K562 (cell line): ENCODE data around the gene UBR7. TPM values are rescaled to one million over a fixed set of nuclear protein-coding genes. Genes with fewer than 3 reads are reported as not detected.

Experiments
- ATF2 ChIP-seq: sonication (generic); formaldehyde crosslinking; IDR thresholded peaks from 2 replicates; pipeline ENCODE4 v1.8.1; 2022; ENCODE audit warnings: missing genetic modification reagents
- CAMTA2 ChIP-seq: fragments of 250-450 bp; sonication (Bioruptor Pico); conservative IDR thresholded peaks from 2 replicates; pipeline ENCODE4 v1.5.1; 2022
- CBFA2T2 ChIP-seq: fragments of 450-650 bp; conservative IDR thresholded peaks from 2 replicates; pipeline ENCODE4 v1.6.1; 2017; ENCODE audit warnings: mild to moderate bottlenecking
- CCAR2 ChIP-seq: fragments of 200-400 bp; formaldehyde crosslinking; IDR thresholded peaks from 2 replicates; pipeline ENCODE4 v1.6.1; 2017; ENCODE audit warnings: mild to moderate bottlenecking, low read depth, low read length
- CSDE1 ChIP-seq, 2 experiments: fragments of 450-650 bp; IDR thresholded peaks; 2 replicates each; pipeline ENCODE4 v1.6.1; 2016; ENCODE audit warnings: mild to moderate bottlenecking in 1 of 2
- FOXP1 ChIP-seq: sonication (generic); formaldehyde crosslinking; IDR thresholded peaks from 2 replicates; pipeline ENCODE4 v1.8.0; 2022; ENCODE audit warnings: mild to moderate bottlenecking, missing genetic modification reagents
- GATAD2A ChIP-seq: fragments of 450-650 bp; IDR thresholded peaks from 2 replicates; pipeline ENCODE4 v1.6.1; 2017
- HMG20B ChIP-seq: fragments of 250-450 bp; sonication (Bioruptor Pico); IDR thresholded peaks from 2 replicates; pipeline ENCODE4 v1.5.0; 2021; ENCODE audit warnings: mild to moderate bottlenecking
- IRF9 ChIP-seq: fragments of 450-650 bp; IDR thresholded peaks from 2 replicates; pipeline ENCODE4 v1.6.1; 2016; ENCODE audit warnings: missing biosample characterization, missing genetic modification characterization
- KLF10 ChIP-seq: fragments of 250-450 bp; sonication (Bioruptor Pico); IDR thresholded peaks from 2 replicates; pipeline ENCODE4 v1.6.1; 2021; ENCODE audit warnings: matching md5 sums
- PBX2 ChIP-seq, 2 experiments: IDR thresholded peaks in 1 of 2; conservative IDR thresholded peaks in 1 of 2; 2 replicates each; pipeline ENCODE4 v1.6.1; 2016; ENCODE audit warnings: low read depth in 2 of 2, mild to moderate bottlenecking in 1 of 2, missing compliant biosample characterization in 1 of 2, missing genetic modification characterization in 1 of 2, moderate library complexity in 1 of 2
- RHOXF2B ChIP-seq: fragments of 250-450 bp; sonication (Bioruptor Pico); conservative IDR thresholded peaks from 2 replicates; pipeline ENCODE4 v1.5.1; 2021
- SP2 ChIP-seq: IDR thresholded peaks from 2 replicates; pipeline ENCODE4 v1.6.1; 2011; ENCODE audit warnings: mild to moderate bottlenecking, low read depth, low read length, moderate library complexity; ENCODE audit not compliant: poor library complexity, severe bottlenecking; ENCODE audit errors: extremely low read depth
- TAF9B ChIP-seq: fragments of 450-650 bp; IDR thresholded peaks from 2 replicates; pipeline ENCODE4 v1.6.1; 2018; ENCODE audit warnings: mild to moderate bottlenecking; ENCODE audit not compliant: partially characterized antibody
- THAP12 ChIP-seq: fragments of 250-450 bp; sonication (Bioruptor Pico); IDR thresholded peaks from 2 replicates; pipeline ENCODE4 v1.9.0; 2021; ENCODE audit warnings: mild to moderate bottlenecking, inconsistent platforms
- THRAP3 ChIP-seq: fragments of 450-650 bp; IDR thresholded peaks from 2 replicates; pipeline ENCODE4 v1.6.1; 2016; ENCODE audit warnings: mild to moderate bottlenecking, inconsistent platforms, borderline replicate concordance
- ZBED1 ChIP-seq: IDR thresholded peaks from 2 replicates; pipeline ENCODE4 v1.6.1; 2014
- ZKSCAN1 ChIP-seq: fragments of 150-350 bp; IDR thresholded peaks from 2 replicates; pipeline ENCODE4 v1.6.1; 2016; ENCODE audit warnings: low read depth, low read length
- ZNF445 ChIP-seq: fragments of 250-450 bp; sonication (Bioruptor Pico); IDR thresholded peaks from 2 replicates; pipeline ENCODE4 v1.4.0; 2020; ENCODE audit warnings: low read depth, mild to moderate bottlenecking, moderate library complexity
- polyA plus RNA-seq, 8 experiments: library from polyadenylated mRNA; depleted of rRNA in 4 of 8; stranded (reverse) in 5 of 8; unstranded in 3 of 8; fragments of >200 nt; fragmentation: Nextera tagmentation in 2 of 8; fragmentation: Illumina TruSeq in 1 of 8; extraction: Ambion mirVana in 2 of 8; extraction: Trizol in 1 of 8; gene quantifications; 2 replicates each; pipeline versions ENCODE4 v1.2.1 to v1.2.3, GENCODE V29; 2011 to 2014; ENCODE audit warnings: inconsistent platforms in 1 of 8, missing spikeins in 1 of 8
- total RNA-seq, 7 experiments: library from RNA; depleted of rRNA in 6 of 7; stranded (reverse); fragments of >200 nt in 6 of 7; fragmentation: Illumina TruSeq in 2 of 7; extraction: Trizol in 2 of 7; gene quantifications; 2 replicates each; pipeline versions ENCODE4 v1.2.1 to v1.2.3, GENCODE V29; 2011 to 2021; ENCODE audit warnings: low replicate concordance in 1 of 7
- TF ChIP-seq, protein P1 (sequence below): sonication (generic); formaldehyde crosslinking; IDR thresholded peaks from 2 replicates; pipeline ENCODE4 v1.8.1; 2023; ENCODE audit warnings: mild to moderate bottlenecking, missing genetic modification reagents, moderate library complexity

UBR7 gene
- total and polyA plus RNA-seq, 9 of the 15 experiments (the other 6 are each of a cell fraction or from before 2014, with no cell fraction given) = 12.5 to 63.0 (median 34.4) TPM

DNA sequence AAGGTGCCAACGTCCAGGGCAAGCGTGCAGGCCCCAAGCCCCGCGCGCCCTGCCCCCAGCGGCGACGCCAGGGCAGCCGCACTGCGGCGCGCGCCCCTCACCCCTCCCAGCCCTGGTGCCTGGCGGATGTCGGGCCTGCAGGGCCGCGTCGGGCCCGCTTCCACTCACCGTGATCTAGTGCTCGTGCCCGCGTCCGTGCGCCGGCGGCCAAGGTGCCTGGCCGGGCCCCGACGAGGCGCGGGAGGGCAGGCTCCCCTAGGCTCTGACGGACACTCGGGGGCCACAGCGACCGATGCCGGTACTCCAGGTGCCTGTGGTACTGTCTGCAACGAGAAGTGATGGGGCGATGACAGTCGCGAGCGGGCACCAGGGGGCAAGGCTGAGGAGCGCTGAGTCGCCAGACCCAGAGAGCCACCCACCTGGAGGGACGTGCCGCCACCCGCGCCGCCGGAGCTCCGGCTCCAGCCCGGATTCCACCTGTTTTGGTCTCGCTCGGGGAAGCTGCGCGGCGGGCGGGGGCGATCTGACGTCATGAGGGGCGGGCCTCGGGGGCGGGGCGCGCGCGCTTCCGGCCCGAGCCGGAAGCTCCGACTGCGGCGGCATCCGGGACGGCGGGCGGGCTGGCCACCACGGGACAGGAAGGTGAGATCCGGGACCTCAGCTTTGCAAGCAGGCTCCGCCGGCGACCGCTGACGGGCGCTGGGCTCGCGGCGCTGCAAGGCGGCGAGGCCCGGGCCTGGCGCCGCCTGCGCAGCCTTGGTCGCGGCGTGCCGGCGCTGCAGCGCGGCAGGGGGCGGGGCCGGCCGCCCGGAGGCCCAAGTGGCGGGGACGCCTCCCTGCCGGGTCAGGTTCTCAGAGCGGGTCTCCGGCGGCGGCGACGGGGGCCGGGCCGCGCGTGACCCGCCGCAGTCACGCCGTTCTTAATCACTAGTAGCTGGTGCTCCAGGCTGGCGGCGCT lies 22.4 kb upstream of the UBR7 start, which contains the start of the genes LYSET and MOAP1 (continued):
- TF ChIP-seq, protein P1, sequence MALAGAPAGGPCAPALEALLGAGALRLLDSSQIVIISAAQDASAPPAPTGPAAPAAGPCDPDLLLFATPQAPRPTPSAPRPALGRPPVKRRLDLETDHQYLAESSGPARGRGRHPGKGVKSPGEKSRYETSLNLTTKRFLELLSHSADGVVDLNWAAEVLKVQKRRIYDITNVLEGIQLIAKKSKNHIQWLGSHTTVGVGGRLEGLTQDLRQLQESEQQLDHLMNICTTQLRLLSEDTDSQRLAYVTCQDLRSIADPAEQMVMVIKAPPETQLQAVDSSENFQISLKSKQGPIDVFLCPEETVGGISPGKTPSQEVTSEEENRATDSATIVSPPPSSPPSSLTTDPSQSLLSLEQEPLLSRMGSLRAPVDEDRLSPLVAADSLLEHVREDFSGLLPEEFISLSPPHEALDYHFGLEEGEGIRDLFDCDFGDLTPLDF (CRISPR knock-in tag) = no peak
- no peak for TF ChIP-seq GATAD2A
- TF ChIP-seq ZKSCAN1 = no peak
- no peak for TF ChIP-seq RHOXF2B (CRISPR knock-in tag)
- no peak for TF ChIP-seq CAMTA2 (CRISPR knock-in tag)
- no peak for TF ChIP-seq THAP12
- no peak for TF ChIP-seq ATF2 (CRISPR knock-in tag)
- no peak for TF ChIP-seq FOXP1
- no peak; the same call in 1 of the 2 replicates for TF ChIP-seq PBX2 (CRISPR knock-in tag; IDR thresholded peaks at IDR 0.05; ENCODE audit: low read depth)
- no peak for TF ChIP-seq PBX2 (tag; conservative IDR thresholded peaks at IDR 0.05; ENCODE audit: low read depth)
- no peak for TF ChIP-seq TAF9B
- no peak for TF ChIP-seq ZNF445 (CRISPR knock-in tag)
- no peak for TF ChIP-seq SP2
- no peak for TF ChIP-seq CBFA2T2
- no peak for TF ChIP-seq HMG20B (CRISPR knock-in tag)
- TF ChIP-seq IRF9 = no peak
- no peak for TF ChIP-seq CSDE1 (IDR thresholded peaks at IDR 0.05)
- TF ChIP-seq ZBED1 = no peak
- no peak for TF ChIP-seq THRAP3
- TF ChIP-seq KLF10 (CRISPR knock-in tag) = no peak
- no peak for TF ChIP-seq CCAR2
